HCT116 (cell line): ENCODE results near the gene EPS8L2. TPM values are rescaled to one million over a fixed set of nuclear protein-coding genes. Genes with fewer than 3 reads are reported as not detected.

Source experiments
- ATAC-seq: fragments of 200-7000 bp; cut with Tn5 transposase; 2 replicates; pipeline ENCODE4 v1.9.1; 2020; ENCODE audit warnings: mild to moderate bottlenecking, moderate library complexity
- BruUV-seq: library from RNA; stranded (reverse); fragments of 400-500 nt; replicated peaks from 2 replicates; lab custom pipeline; 2021; lab: Mats Ljungman, UMichigan
- CTCF ChIA-PET: fragments of 300-600 bp; sonication (Branson Sonifier 250); formaldehyde crosslinking; loops from one replicate; lab custom pipeline; 2021; ENCODE audit warnings: antibody characterized with exemption; lab: Charles Lee
- POLR2A ChIA-PET: fragments of 300-600, 350-600 bp; sonication (Branson Sonifier 250); formaldehyde crosslinking; loops from one replicate; lab custom pipeline; 2021; ENCODE audit warnings: antibody characterized with exemption; lab: Charles Lee
- RAD21 ChIA-PET, 2 experiments: fragments of 300-600 bp; sonication (Branson Sonifier 250); formaldehyde crosslinking; loops; one replicate each; lab custom pipeline; 2023; ENCODE audit warnings: low total read pairs in 2 of 2; ENCODE audit not compliant: uncharacterized antibody in 2 of 2, unreplicated experiment in 2 of 2, low non-redundant PET in 1 of 2; lab: Charles Lee
- DNase-seq: peaks from one replicate; pipeline ENCODE4 v3.0.0-alpha.2; 2010; ENCODE audit warnings: low read depth, low spot score
- H2AFZ ChIP-seq: fragments of 200-600 bp; shearing (Covaris generic), sonication (generic); 2 replicates; pipeline ENCODE4 v1.6.1; 2017; ENCODE audit warnings: low read depth, mixed run types, mixed read lengths, antibody characterized with exemption, low read length; ENCODE audit not compliant: poor library complexity, severe bottlenecking
- H3K27ac ChIP-seq: 2 replicates; pipeline ENCODE4 v1.5.1; 2012; ENCODE audit warnings: low read depth, low read length
- H3K27me3 ChIP-seq: fragments of 200-600 bp; sonication (generic); 2 replicates; pipeline ENCODE4 v1.6.1; 2016; ENCODE audit warnings: mixed run types, low read length, mixed read lengths; ENCODE audit not compliant: insufficient read depth
- H3K36me3 ChIP-seq, 2 experiments: fragments of 200-500 bp in 1 of 2; fragments of 200-600 bp in 1 of 2; sonication (Bioruptor generic) in 1 of 2; sonication (generic) in 1 of 2; 2 replicates each; pipeline versions ENCODE4 v1.5.1 to v1.6.1; 2014 to 2016; ENCODE audit warnings: low read length in 2 of 2, inconsistent platforms in 1 of 2, mixed read lengths in 1 of 2, mixed run types in 1 of 2; ENCODE audit not compliant: insufficient read depth in 2 of 2, control insufficient read depth in 1 of 2
- H3K4me1 ChIP-seq, 2 experiments: fragments of 200-600 bp in 1 of 2; sonication (generic) in 1 of 2; 2 replicates each; pipeline versions ENCODE4 v1.5.1 to v1.6.1; 2012 to 2017; ENCODE audit warnings: low read length in 2 of 2, inconsistent platforms in 1 of 2, mild to moderate bottlenecking in 1 of 2, mixed read lengths in 1 of 2, mixed run types in 1 of 2, moderate library complexity in 1 of 2; ENCODE audit not compliant: insufficient read depth in 2 of 2, control insufficient read depth in 1 of 2
- H3K4me2 ChIP-seq: fragments of 200-600 bp; sonication (generic); 2 replicates; pipeline ENCODE4 v1.6.1; 2017; ENCODE audit warnings: mixed run types, low read length, mixed read lengths
- H3K4me3 ChIP-seq, 2 experiments: fragments of 200-600 bp in 1 of 2; sonication (generic) in 1 of 2; replicated peaks in 1 of 2; 2 replicates each; pipeline ENCODE4 v1.5.1; 2011 to 2016; ENCODE audit warnings: low read length in 2 of 2, control low read depth in 1 of 2, low read depth in 1 of 2, mild to moderate bottlenecking in 1 of 2, mixed read lengths in 1 of 2, mixed run types in 1 of 2
- H3K79me2 ChIP-seq: fragments of 200-600 bp; sonication (generic); 2 replicates; pipeline ENCODE4 v1.6.1; 2017; ENCODE audit warnings: mild to moderate bottlenecking, mixed run types, low read length, moderate library complexity, mixed read lengths; ENCODE audit not compliant: insufficient read depth
- H3K9ac ChIP-seq: fragments of 200-600 bp; sonication (generic); 2 replicates; pipeline ENCODE4 v1.6.1; 2016; ENCODE audit warnings: low read length, mixed read lengths
- H3K9me2 ChIP-seq: fragments of 200-600 bp; sonication (generic), shearing (Covaris generic); 2 replicates; pipeline ENCODE4 v1.6.1; 2017; ENCODE audit warnings: mixed run types, mild to moderate bottlenecking, moderate library complexity; ENCODE audit not compliant: insufficient read depth
- H3K9me3 ChIP-seq, 2 experiments: fragments of 200-500 bp in 1 of 2; fragments of 200-600 bp in 1 of 2; sonication (Bioruptor generic) in 1 of 2; sonication (generic) in 1 of 2; 2 replicates each; pipeline ENCODE4 v1.6.1; 2014 to 2017; ENCODE audit warnings: low read length in 2 of 2, mixed read lengths in 2 of 2, inconsistent platforms in 1 of 2, low read depth in 1 of 2, mild to moderate bottlenecking in 1 of 2, mixed run types in 1 of 2, moderate library complexity in 1 of 2; ENCODE audit not compliant: control insufficient read depth in 1 of 2, insufficient read depth in 1 of 2
- H4K20me1 ChIP-seq: fragments of 200-600 bp; sonication (generic), shearing (Covaris generic); 2 replicates; pipeline ENCODE4 v1.6.1; 2017; ENCODE audit warnings: mixed run types, mild to moderate bottlenecking, moderate library complexity; ENCODE audit not compliant: insufficient read depth
- ATF3 ChIP-seq: IDR thresholded peaks from 2 replicates; pipeline ENCODE4 v1.6.1; 2012
- EZH2phosphoT487 ChIP-seq: fragments of 200-600 bp; IDR thresholded peaks from 2 replicates; pipeline ENCODE4 v1.6.1; 2018; ENCODE audit warnings: antibody characterized with exemption, borderline replicate concordance
- FOSL1 ChIP-seq: IDR thresholded peaks from 2 replicates; pipeline ENCODE4 v1.6.1; 2012; ENCODE audit warnings: low read depth
- JUND ChIP-seq: IDR thresholded peaks from 2 replicates; pipeline ENCODE4 v1.6.1; 2012
- POLR2AphosphoS5 ChIP-seq: IDR thresholded peaks from 2 replicates; pipeline ENCODE4 v1.6.1; 2011; ENCODE audit warnings: mild to moderate bottlenecking, low read depth, low read length, moderate library complexity
- RAD21 ChIP-seq: IDR thresholded peaks from 2 replicates; pipeline ENCODE4 v1.6.1; 2012; ENCODE audit warnings: low read depth, mild to moderate bottlenecking
- REST ChIP-seq: IDR thresholded peaks from 2 replicates; pipeline ENCODE4 v1.6.1; 2012; ENCODE audit warnings: low read depth
- SIN3A ChIP-seq: IDR thresholded peaks from 2 replicates; pipeline ENCODE4 v1.6.1; 2012; ENCODE audit warnings: low read depth
- SP1 ChIP-seq: IDR thresholded peaks from 2 replicates; pipeline ENCODE4 v1.6.1; 2012; ENCODE audit warnings: low read depth
- SRF ChIP-seq: IDR thresholded peaks from 2 replicates; pipeline ENCODE4 v1.6.1; 2012; ENCODE audit warnings: low read depth
- YY1 ChIP-seq: IDR thresholded peaks from 2 replicates; pipeline ENCODE4 v1.6.1; 2011; ENCODE audit warnings: low read length, low read depth, moderate library complexity, mild to moderate bottlenecking; ENCODE audit not compliant: insufficient replicate concordance; ENCODE audit errors: extremely low read depth
- ZBTB33 ChIP-seq: IDR thresholded peaks from 2 replicates; pipeline ENCODE4 v1.6.1; 2011; ENCODE audit warnings: mild to moderate bottlenecking, low read length, moderate library complexity; ENCODE audit not compliant: insufficient replicate concordance; ENCODE audit errors: extremely low read depth
- ZFX ChIP-seq: fragments of 450-650 bp; IDR thresholded peaks from 2 replicates; pipeline ENCODE4 v1.6.1; 2017
- ZNF274 ChIP-seq: fragments of 200-500 bp; sonication (Bioruptor generic); IDR thresholded peaks from 2 replicates; pipeline ENCODE4 v1.6.1; 2014; ENCODE audit warnings: mild to moderate bottlenecking, low read depth, low read length, inconsistent platforms
- intact Hi-C: fragments of 100-400 bp; cut with micrococcal nuclease; formaldehyde crosslinking; loops from 2 replicates; pipeline ENCODE4 v1.10.0; 2022
- total RNA-seq: library from RNA; stranded (reverse); gene quantifications from one replicate; pipeline ENCODE4 v1.2.1, GENCODE V29; 2021; ENCODE audit not compliant: unreplicated experiment

The EPS8L2 gene
- total RNA-seq, 1 experiment from 2014 or later: 157 TPM

- Histone ChIP-seq H3K4me3 (no peak overlapping the region), H3K79me2 (peaks cover 4% of the 10 kb centered on the region), H3K27ac (no peak overlapping the region), H3K9ac (no peak overlapping the region), H4K20me1 (no peaks in the 10 kb centered on the region), H3K9me2 (no peaks in the 10 kb centered on the region), H3K27me3 (no peaks in the 10 kb centered on the region), H3K4me1 (peaks cover 17 to 46% of the 10 kb centered on the region in 2 experiments), H3K4me2 (peak overlapping the region; percentile 34), H2AFZ (no peak overlapping the region), H3K9me3 (no peaks in the 10 kb centered on the region), H3K36me3 (no peaks in the 10 kb centered on the region)
- BruUV-seq: no TSS peak
- ATAC-seq: no peak
- CTCF ChIA-PET: no interaction called here
- TF ChIP-seq SIN3A: no peak
- no peak for TF ChIP-seq JUND
- no peak for TF ChIP-seq ZNF274
- no peak for TF ChIP-seq YY1
- TF ChIP-seq SRF: no peak
- TF ChIP-seq ZBTB33: no peak
- TF ChIP-seq SP1: no peak
- TF ChIP-seq ZFX: no peak
- TF ChIP-seq FOSL1: no peak
- TF ChIP-seq RAD21: no peak
- no peak for TF ChIP-seq EZH2phosphoT487
- no peak for TF ChIP-seq POLR2AphosphoS5
- no peak for TF ChIP-seq REST
- TF ChIP-seq ATF3: no peak
- POLR2A ChIA-PET: interaction anchor here (0.8 kb wide), 1 partner anchor 77 kb away, joined by 3 read pairs; no protein-coding TSS in a partner anchor
- no peak for DNase-seq
- intact Hi-C loops: no loop called here
- RAD21 ChIA-PET: no interaction called here
Observed at GRCh38 chr11:742571-743201, 36.7 kb downstream of the EPS8L2 start.
